NCI-H748 (cell line): ENCODE results near the gene ZNF106.

Source experiments
- DNase-seq: peaks from one replicate; lab custom pipeline; 2025; ENCODE audit not compliant: unreplicated experiment; lab: John Stamatoyannopoulos, UW

Gene ZNF106

GRCh38 chr15:42482701-42483100, 8.2 kb downstream of the ZNF106 start:
- DNase-seq = no peak

- no peak for DNase-seq
Observed at GRCh38 chr15:42474827-42475226, 16.1 kb downstream of the ZNF106 start.

- no peak for DNase-seq
Observed at GRCh38 chr15:42471002-42471401, 19.9 kb downstream of the ZNF106 start.

GRCh38 chr15:42465520-42466259, 25.3 kb downstream of the ZNF106 start:
- DNase-seq = no peak

GRCh38 chr15:42461261-42461660, 29.7 kb downstream of the ZNF106 start:
- no peak for DNase-seq

GRCh38 chr15:42457445-42458442, 33.2 kb downstream of the ZNF106 start:
- no peak for DNase-seq

GRCh38 chr15:42456971-42457370, 34.0 kb downstream of the ZNF106 start:
- no peak for DNase-seq

- no peak for DNase-seq
Observed at GRCh38 chr15:42456531-42456930, 34.4 kb downstream of the ZNF106 start.

GRCh38 chr15:42453826-42454225, 37.1 kb downstream of the ZNF106 start:
- DNase-seq = no peak

- DNase-seq = no peak
Observed at GRCh38 chr15:42450425-42450790, 40.5 kb downstream of the ZNF106 start.

GRCh38 chr15:42449770-42450424, 41.0 kb downstream of the ZNF106 start:
- no peak for DNase-seq

- no peak for DNase-seq
Observed at GRCh38 chr15:42448281-42448680, 42.7 kb downstream of the ZNF106 start.

- no peak for DNase-seq
Observed at GRCh38 chr15:42447599-42447998, 43.3 kb downstream of the ZNF106 start.

- no peak for DNase-seq
Observed at GRCh38 chr15:42445551-42445950, 45.4 kb downstream of the ZNF106 start.

GRCh38 chr15:42444415-42445063, 46.4 kb downstream of the ZNF106 start:
- no peak for DNase-seq

GRCh38 chr15:42427429-42428223, 63.3 kb downstream of the ZNF106 start:
- no peak for DNase-seq

GRCh38 chr15:42421376-42421775, 69.6 kb downstream of the ZNF106 start:
- no peak for DNase-seq

GRCh38 chr15:42419369-42419768, 71.6 kb downstream of the ZNF106 start:
- no peak for DNase-seq

GRCh38 chr15:42413920-42414319, 77.0 kb downstream of the ZNF106 start:
- DNase-seq = no peak

- no peak for DNase-seq
Observed at GRCh38 chr15:42411884-42412283, 79.1 kb downstream of the ZNF106 start.
